Activated CD4-positive, alpha-beta memory T cell treated with anti-CD3 and anti-CD28 coated beads, Interleukin-2, amount 10 ng/mL, durations not matched to agents 7 days and 5 days (primary cell): ENCODE results near the gene FSTL1. TPM values are rescaled to one million over a fixed set of nuclear protein-coding genes. Genes with fewer than 3 reads are reported as not detected.

Experiments
- CTCF ChIA-PET: fragments of 350-600 bp; sonication (Branson Sonifier 250); formaldehyde crosslinking; loops from one replicate; lab custom pipeline; 2021; ENCODE audit warnings: antibody characterized with exemption, inconsistent platforms; lab: Charles Lee
- POLR2A ChIA-PET: fragments of 350-600 bp; sonication (Branson Sonifier 250); formaldehyde crosslinking; loops from one replicate; lab custom pipeline; 2021; ENCODE audit warnings: antibody characterized with exemption; lab: Charles Lee
- DNase-seq: peaks from one replicate; pipeline ENCODE4 v3.0.0-alpha.2; 2020
- H3K27ac Mint-ChIP-seq: one replicate; pipeline ENCODE4 v1.8.0; 2021; ENCODE audit warnings: mild to moderate bottlenecking, mixed read lengths
- H3K27me3 Mint-ChIP-seq: one replicate; pipeline ENCODE4 v1.8.0; 2021; ENCODE audit warnings: mixed read lengths
- H3K36me3 Mint-ChIP-seq: one replicate; pipeline ENCODE4 v1.8.0; 2021; ENCODE audit warnings: low read depth, mixed read lengths
- H3K4me1 Mint-ChIP-seq: one replicate; pipeline ENCODE4 v1.8.0; 2021; ENCODE audit warnings: mixed read lengths
- H3K4me3 Mint-ChIP-seq: one replicate; pipeline ENCODE4 v1.8.0; 2021; ENCODE audit warnings: mild to moderate bottlenecking, mixed read lengths
- H3K9me3 Mint-ChIP-seq: one replicate; pipeline ENCODE4 v1.8.0; 2021; ENCODE audit warnings: mixed read lengths
- total RNA-seq, 2 experiments: library from RNA; stranded (reverse); gene quantifications; one replicate each; pipeline ENCODE4 v1.2.3, GENCODE V29; 2021

Gene FSTL1
- total RNA-seq, 2 experiments from 2014 or later, result 0.30 to 0.35 TPM

- H3K36me3 Mint-ChIP-seq, result no peaks in the 10 kb centered on the region
- ChIA-PET CTCF (no interaction called here), POLR2A (no interaction called here)
- no peak overlapping the region for H3K27ac Mint-ChIP-seq
- H3K27me3 Mint-ChIP-seq, result peaks cover 24% of the 10 kb centered on the region
- H3K4me1 Mint-ChIP-seq, result no peaks in the 10 kb centered on the region
- no peaks in the 10 kb centered on the region for H3K9me3 Mint-ChIP-seq
- no peak overlapping the region for H3K4me3 Mint-ChIP-seq
- no peak for DNase-seq
Observed at GRCh38 chr3:120428924-120429323, 21.9 kb downstream of the FSTL1 start.

- Mint-ChIP-seq H3K4me3 (no peak overlapping the region), H3K27ac (no peak overlapping the region), H3K36me3 (no peaks in the 10 kb centered on the region), H3K9me3 (no peaks in the 10 kb centered on the region), H3K27me3 (peaks cover 17% of the 10 kb centered on the region), H3K4me1 (no peaks in the 10 kb centered on the region)
- ChIA-PET CTCF (interaction anchor here (3.1 kb wide), 1 partner anchor 11 kb away, joined by 12 read pairs; no protein-coding TSS in a partner anchor), POLR2A (no interaction called here)
- no peak for DNase-seq
Observed at GRCh38 chr3:120427201-120427600, 23.6 kb downstream of the FSTL1 start.

GRCh38 chr3:120425572-120426250, 25.1 kb downstream of the FSTL1 start:
- DNase-seq, result no peak
- POLR2A ChIA-PET, result no interaction called here
- Mint-ChIP-seq H3K27ac (no peak overlapping the region), H3K36me3 (no peaks in the 10 kb centered on the region), H3K4me1 (no peaks in the 10 kb centered on the region), H3K27me3 (peaks cover 17% of the 10 kb centered on the region), H3K9me3 (no peaks in the 10 kb centered on the region), H3K4me3 (no peak overlapping the region)
- CTCF ChIA-PET, result interaction anchor here (1.5 to 3.1 kb wide), 2 partner anchors 9 to 18 kb away, joined by 4 to 12 read pairs; no protein-coding TSS in a partner anchor

GRCh38 chr3:120424976-120425570, 25.7 kb downstream of the FSTL1 start:
- peaks cover 16% of the 10 kb centered on the region for H3K27me3 Mint-ChIP-seq
- H3K9me3 Mint-ChIP-seq, result no peaks in the 10 kb centered on the region
- H3K36me3 Mint-ChIP-seq, result no peaks in the 10 kb centered on the region
- no peak overlapping the region for H3K4me3 Mint-ChIP-seq
- H3K27ac Mint-ChIP-seq, result no peak overlapping the region
- POLR2A ChIA-PET, result no interaction called here
- no peak for DNase-seq
- H3K4me1 Mint-ChIP-seq, result no peaks in the 10 kb centered on the region
- CTCF ChIA-PET, result interaction anchor here (1.5 to 3.1 kb wide), 2 partner anchors 8 to 19 kb away, joined by 4 to 12 read pairs; no protein-coding TSS in a partner anchor

- Mint-ChIP-seq H3K36me3 (no peaks in the 10 kb centered on the region), H3K9me3 (no peaks in the 10 kb centered on the region), H3K4me3 (no peak overlapping the region), H3K27ac (no peak overlapping the region), H3K27me3 (peaks cover 16% of the 10 kb centered on the region), H3K4me1 (no peaks in the 10 kb centered on the region)
- CTCF ChIA-PET, result interaction anchor here (3.1 kb wide), 1 partner anchor 8 kb away, joined by 12 read pairs; no protein-coding TSS in a partner anchor
- POLR2A ChIA-PET, result no interaction called here
- no peak for DNase-seq
Observed at GRCh38 chr3:120424506-120424905, 26.3 kb downstream of the FSTL1 start.

- Mint-ChIP-seq H3K36me3 (no peaks in the 10 kb centered on the region), H3K27ac (no peak overlapping the region), H3K4me1 (peaks cover 4% of the 10 kb centered on the region), H3K9me3 (no peaks in the 10 kb centered on the region), H3K27me3 (peaks cover 16% of the 10 kb centered on the region), H3K4me3 (no peak overlapping the region)
- ChIA-PET CTCF (no interaction called here), POLR2A (no interaction called here)
- no peak for DNase-seq
Observed at GRCh38 chr3:120423432-120423831, 27.4 kb downstream of the FSTL1 start.

- peaks cover 14% of the 10 kb centered on the region for H3K4me1 Mint-ChIP-seq
- ChIA-PET CTCF (interaction anchor here (0.9 to 1.8 kb wide), 4 partner anchors 136 to 178 kb away, joined by 3 to 7 read pairs (median 4); no protein-coding TSS in a partner anchor), POLR2A (no interaction called here)
- DNase-seq, result no peak
- H3K4me3 Mint-ChIP-seq, result no peak overlapping the region
- no peaks in the 10 kb centered on the region for H3K36me3 Mint-ChIP-seq
- peaks cover 12% of the 10 kb centered on the region for H3K27me3 Mint-ChIP-seq
- no peaks in the 10 kb centered on the region for H3K9me3 Mint-ChIP-seq
- no peak overlapping the region for H3K27ac Mint-ChIP-seq
Observed at GRCh38 chr3:120421926-120422325, 28.9 kb downstream of the FSTL1 start.

GRCh38 chr3:120420928-120421551, 29.8 kb downstream of the FSTL1 start:
- Mint-ChIP-seq H3K4me1 (peaks cover 19% of the 10 kb centered on the region), H3K9me3 (no peaks in the 10 kb centered on the region), H3K36me3 (no peaks in the 10 kb centered on the region), H3K27ac (no peak overlapping the region), H3K4me3 (no peak overlapping the region), H3K27me3 (peaks cover 8% of the 10 kb centered on the region)
- ChIA-PET CTCF (interaction anchor here (1.2 to 1.8 kb wide), 2 partner anchors 137 to 140 kb away, joined by 3 to 7 read pairs; no protein-coding TSS in a partner anchor), POLR2A (no interaction called here)
- no peak for DNase-seq

- DNase-seq, result no peak
- peaks cover 19% of the 10 kb centered on the region for H3K4me1 Mint-ChIP-seq
- no peak overlapping the region for H3K27ac Mint-ChIP-seq
- no peaks in the 10 kb centered on the region for H3K9me3 Mint-ChIP-seq
- ChIA-PET POLR2A (no interaction called here), CTCF (interaction anchor here (1.8 to 3.6 kb wide), 2 partner anchors 137 to 141 kb away, joined by 7 to 55 read pairs; no protein-coding TSS in a partner anchor)
- no peaks in the 10 kb centered on the region for H3K36me3 Mint-ChIP-seq
- H3K27me3 Mint-ChIP-seq, result peaks cover 9% of the 10 kb centered on the region
- no peak overlapping the region for H3K4me3 Mint-ChIP-seq
Observed at GRCh38 chr3:120420360-120420759, 30.4 kb downstream of the FSTL1 start.

GRCh38 chr3:120419797-120420196, 31.0 kb downstream of the FSTL1 start:
- H3K36me3 Mint-ChIP-seq, result no peaks in the 10 kb centered on the region
- ChIA-PET CTCF (interaction anchor here (3.6 to 4.6 kb wide), 2 partner anchors 138 to 175 kb away, joined by 55 to 97 read pairs; no protein-coding TSS in a partner anchor), POLR2A (interaction anchor here (0.7 kb wide), 1 partner anchor 139 kb away, joined by 3 read pairs; no protein-coding TSS in a partner anchor)
- H3K9me3 Mint-ChIP-seq, result no peaks in the 10 kb centered on the region
- H3K27ac Mint-ChIP-seq, result no peak overlapping the region
- peaks cover 8% of the 10 kb centered on the region for H3K27me3 Mint-ChIP-seq
- no peak overlapping the region for H3K4me3 Mint-ChIP-seq
- H3K4me1 Mint-ChIP-seq, result peaks cover 19% of the 10 kb centered on the region
- DNase-seq, result no peak

- H3K27me3 Mint-ChIP-seq, result peaks cover 6% of the 10 kb centered on the region
Observed at GRCh38 chr3:120418866-120419490, 31.8 kb downstream of the FSTL1 start.

GRCh38 chr3:120418446-120418845, 32.3 kb downstream of the FSTL1 start:
- H3K27me3 Mint-ChIP-seq, result peaks cover 6% of the 10 kb centered on the region
- H3K4me3 Mint-ChIP-seq, result no peak overlapping the region
- H3K4me1 Mint-ChIP-seq, result peaks cover 19% of the 10 kb centered on the region
- no peak overlapping the region for H3K27ac Mint-ChIP-seq
- H3K36me3 Mint-ChIP-seq, result no peaks in the 10 kb centered on the region
- H3K9me3 Mint-ChIP-seq, result no peaks in the 10 kb centered on the region
- POLR2A ChIA-PET, result interaction anchor here (1.5 to 2.3 kb wide), 2 partner anchors 70 to 177 kb away, joined by 4 to 12 read pairs; partner anchors contain the start of genes LRRC58 and NDUFB4
- no peak for DNase-seq
- CTCF ChIA-PET, result interaction anchor here (1.0 to 4.6 kb wide), 24 partner anchors 8 to 611 kb away, joined by 3 to 97 read pairs (median 6); partner anchors contain the start of genes GSK3B and LRRC58

More at GRCh38 chr3:120418866-120419490, 31.8 kb downstream of the FSTL1 start:
- peak; percentile 35 for DNase-seq
- POLR2A ChIA-PET, result interaction anchor here (0.7 kb wide), 1 partner anchor 139 kb away, joined by 3 read pairs; no protein-coding TSS in a partner anchor
- CTCF ChIA-PET, result interaction anchor here (1.0 to 4.6 kb wide), 9 partner anchors 69 to 612 kb away, joined by 3 to 97 read pairs (median 13); partner anchors contain the start of gene LRRC58
- Mint-ChIP-seq H3K36me3 (no peaks in the 10 kb centered on the region), H3K9me3 (no peaks in the 10 kb centered on the region), H3K4me1 (peaks cover 19% of the 10 kb centered on the region), H3K27ac (no peak overlapping the region), H3K4me3 (no peak overlapping the region)
